T-cell (primary cell): ENCODE results near the gene UBL7. TPM values are rescaled to one million over a fixed set of nuclear protein-coding genes. Genes with fewer than 3 reads are reported as not detected.

Experiments used
- ATAC-seq, 4 experiments: fragments of 200-7000 bp in 3 of 4; fragments of 150-1000 bp in 1 of 4; cut with Tn5 transposase; replicated peaks in 1 of 4; 1 replicate in 3 of 4; 2 replicates in 1 of 4; pipeline ENCODE4 v1.10.0; 2021; ENCODE audit warnings: moderate library complexity in 3 of 4, mild to moderate bottlenecking in 2 of 4, moderate number of reproducible peaks in 1 of 4
- CTCF ChIA-PET, 2 donors: fragments of 300-600 bp; sonication (Branson Sonifier 250); formaldehyde crosslinking; loops; one replicate each; lab custom pipeline; 2022; ENCODE audit warnings: antibody characterized with exemption in 2 of 2; lab: Charles Lee
- POLR2A ChIA-PET, 2 donors: fragments of 300-600 bp; sonication (Branson Sonifier 250); formaldehyde crosslinking; loops; one replicate each; lab custom pipeline; 2022; ENCODE audit warnings: antibody characterized with exemption in 2 of 2; lab: Charles Lee
- DNase-seq, 35 experiments: peaks; one replicate each; pipeline versions ENCODE4 v3.0.0 to v3.0.0-alpha.2; 2013 to 2023
- H3K27ac ChIP-seq: one replicate; pipeline ENCODE4 v1.5.1; 2013; ENCODE audit warnings: low read length
- H3K27me3 ChIP-seq, 2 experiments: replicated peaks in 1 of 2; 1 replicate in 1 of 2; 2 replicates in 1 of 2; pipeline versions ENCODE4 v1.6.1 to v1.7.0; 2013; ENCODE audit warnings: low read length in 1 of 2, mixed read lengths in 1 of 2; ENCODE audit not compliant: control insufficient read depth in 2 of 2, insufficient read depth in 2 of 2; ENCODE audit errors: extremely low read depth in 1 of 2
- H3K36me3 ChIP-seq, 2 donors: 1 replicate in 1 of 2; 2 replicates in 1 of 2; pipeline versions ENCODE4 v1.6.1 to v1.7.0; 2013; ENCODE audit warnings: low read length in 1 of 2; ENCODE audit not compliant: control insufficient read depth in 2 of 2, insufficient read depth in 1 of 2; ENCODE audit errors: extremely low read depth in 1 of 2
- H3K4me1 ChIP-seq, 2 experiments: 1 replicate in 1 of 2; 2 replicates in 1 of 2; pipeline versions ENCODE4 v1.6.1 to v1.7.0; 2013; ENCODE audit warnings: low read length in 2 of 2, mixed read lengths in 1 of 2; ENCODE audit not compliant: insufficient read depth in 2 of 2, control insufficient read depth in 1 of 2; ENCODE audit errors: extremely low read depth in 1 of 2
- H3K4me3 ChIP-seq, 2 donors: 1 replicate in 1 of 2; 2 replicates in 1 of 2; pipeline versions ENCODE4 v1.5.1 to v1.7.0; 2013; ENCODE audit warnings: mild to moderate bottlenecking in 2 of 2, low read length in 1 of 2, moderate library complexity in 1 of 2; ENCODE audit not compliant: control insufficient read depth in 1 of 2; ENCODE audit errors: extremely low read depth in 1 of 2
- H3K9me3 ChIP-seq: 2 replicates; pipeline ENCODE4 v1.7.0; 2013
- H3K27ac Mint-ChIP-seq, 2 donors: one replicate each; pipeline ENCODE4 v1.8.0; 2020 to 2021; ENCODE audit warnings: mild to moderate bottlenecking in 2 of 2, mixed read lengths in 2 of 2
- H3K27me3 Mint-ChIP-seq, 2 donors: one replicate each; pipeline ENCODE4 v1.8.0; 2021 to 2022; ENCODE audit warnings: mixed read lengths in 2 of 2
- H3K36me3 Mint-ChIP-seq: one replicate; pipeline ENCODE4 v1.8.0; 2021; ENCODE audit warnings: mixed read lengths
- H3K4me1 Mint-ChIP-seq, 3 donors: one replicate each; pipeline ENCODE4 v1.8.0; 2020 to 2022; ENCODE audit warnings: mixed read lengths in 3 of 3, mild to moderate bottlenecking in 1 of 3
- H3K4me3 Mint-ChIP-seq, 3 donors: one replicate each; pipeline ENCODE4 v1.8.0; 2020 to 2022; ENCODE audit warnings: mild to moderate bottlenecking in 3 of 3, mixed read lengths in 3 of 3, moderate library complexity in 3 of 3
- H3K9me3 Mint-ChIP-seq, 3 donors: one replicate each; pipeline ENCODE4 v1.8.0; 2020 to 2022; ENCODE audit warnings: mixed read lengths in 3 of 3
- WGBS: methylation state at CpG from one replicate; pipeline ENCODE4 v1.1.5; 2013; ENCODE audit warnings: missing lambda C conversion rate; ENCODE audit not compliant: insufficient coverage; 5-methylcytosine and 5-hydroxymethylcytosine counted together
- total RNA-seq, 35 experiments: library from RNA in 6 of 35; stranded (reverse) in 6 of 35; fragments of 120-200 nt in 1 of 35; gene quantifications; one replicate each; pipeline versions ENCODE4 v1.2.1 to v1.2.4 and lab custom pipeline; 2013 to 2026

The UBL7 gene
- total RNA-seq, 5 donors from 2014 or later (not counting 1 experiment from before 2014, with no cell fraction given): 26.1 to 59.9 (median 55.3) TPM

- Histone ChIP-seq H3K36me3 (peaks cover 0 to 10% of the 10 kb centered on the region in 2 donors), H3K27me3 (no peaks in the 10 kb centered on the region), H3K9me3 (no peaks in the 10 kb centered on the region), H3K4me3 (no peak overlapping the region), H3K27ac (no peak overlapping the region), H3K4me1 (peaks cover 8 to 18% of the 10 kb centered on the region in 2 experiments)
- H3K27ac Mint-ChIP-seq: no peak overlapping the region
- no peak for ATAC-seq
- ChIA-PET POLR2A (no interaction called here), CTCF (no interaction called here)
- H3K4me1 Mint-ChIP-seq: peaks cover 0 to 5% (median under 1%) of the 10 kb centered on the region in 3 donors
- DNase-seq: no peak
- 96% methylated on average over 6 of the region's 12 CpGs for WGBS
- no peaks in the 10 kb centered on the region for H3K27me3 Mint-ChIP-seq
- peaks cover 17% of the 10 kb centered on the region for H3K36me3 Mint-ChIP-seq
- H3K9me3 Mint-ChIP-seq: no peaks in the 10 kb centered on the region
- no peak overlapping the region for H3K4me3 Mint-ChIP-seq
These were observed 46.2 kb downstream of the UBL7 start for GRCh38 chr15:74414603-74415338.

DNA sequence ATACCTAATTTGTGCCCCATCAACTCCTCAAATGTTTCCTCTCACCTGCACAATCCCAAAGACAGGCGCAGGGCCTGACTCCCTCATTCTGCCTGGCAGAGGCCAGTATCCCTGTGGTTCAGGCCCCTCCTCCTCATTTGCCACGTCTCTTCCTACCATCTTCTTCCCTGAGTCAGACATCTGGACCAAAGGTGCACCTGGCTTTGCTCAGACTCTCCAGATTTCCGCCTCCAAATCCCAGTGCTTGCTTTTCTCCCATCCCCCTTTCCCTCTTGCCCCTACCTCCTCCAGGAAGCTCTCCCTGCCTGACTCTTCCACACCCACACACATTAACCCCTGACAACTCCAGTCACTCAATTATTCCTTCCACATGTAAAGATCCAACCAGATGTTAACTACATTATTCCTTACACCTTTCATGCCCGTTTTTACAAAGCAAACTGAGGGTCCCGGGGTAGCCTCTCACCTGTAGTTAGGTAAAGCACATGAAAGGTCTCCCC lies 46.8 kb downstream of the UBL7 start:
- ChIA-PET CTCF (no interaction called here), POLR2A (no interaction called here)
- WGBS: 90% methylated on average over 3 of the region's 5 CpGs
- no peak for DNase-seq
- no peaks in the 10 kb centered on the region for H3K27me3 ChIP-seq
- Mint-ChIP-seq H3K27ac (no peak overlapping the region), H3K27me3 (no peaks in the 10 kb centered on the region), H3K4me1 (peaks cover 0 to 5% (median 0%) of the 10 kb centered on the region in 3 donors), H3K9me3 (no peaks in the 10 kb centered on the region), H3K4me3 (no peak overlapping the region), H3K36me3 (peaks cover 17% of the 10 kb centered on the region)
- H3K9me3 ChIP-seq: no peaks in the 10 kb centered on the region
- H3K4me1 ChIP-seq: peaks cover 8 to 13% of the 10 kb centered on the region in 2 experiments
- no peak overlapping the region for H3K4me3 ChIP-seq
- peaks cover 0 to 10% of the 10 kb centered on the region in 2 donors for H3K36me3 ChIP-seq
- ATAC-seq: no peak
- no peak overlapping the region for H3K27ac ChIP-seq

- ATAC-seq (no peak), DNase-seq (no peak)
- H3K9me3 ChIP-seq: no peaks in the 10 kb centered on the region
- ChIA-PET CTCF (no interaction called here), POLR2A (no interaction called here)
- no peak overlapping the region for H3K27ac ChIP-seq
- peaks cover 0 to 10% of the 10 kb centered on the region in 2 donors for H3K36me3 ChIP-seq
- Mint-ChIP-seq H3K9me3 (no peaks in the 10 kb centered on the region), H3K27ac (no peak overlapping the region), H3K4me1 (peaks cover 0 to 5% (median 0%) of the 10 kb centered on the region in 3 donors), H3K36me3 (peaks cover 17% of the 10 kb centered on the region), H3K4me3 (no peak overlapping the region), H3K27me3 (no peaks in the 10 kb centered on the region)
- no peak overlapping the region for H3K4me3 ChIP-seq
- peaks cover 8 to 13% of the 10 kb centered on the region in 2 experiments for H3K4me1 ChIP-seq
- H3K27me3 ChIP-seq: no peaks in the 10 kb centered on the region
- 94% methylated on average over 7 of the region's 9 CpGs for WGBS
These were observed 47.4 kb downstream of the UBL7 start for GRCh38 chr15:74413350-74414080.

DNA sequence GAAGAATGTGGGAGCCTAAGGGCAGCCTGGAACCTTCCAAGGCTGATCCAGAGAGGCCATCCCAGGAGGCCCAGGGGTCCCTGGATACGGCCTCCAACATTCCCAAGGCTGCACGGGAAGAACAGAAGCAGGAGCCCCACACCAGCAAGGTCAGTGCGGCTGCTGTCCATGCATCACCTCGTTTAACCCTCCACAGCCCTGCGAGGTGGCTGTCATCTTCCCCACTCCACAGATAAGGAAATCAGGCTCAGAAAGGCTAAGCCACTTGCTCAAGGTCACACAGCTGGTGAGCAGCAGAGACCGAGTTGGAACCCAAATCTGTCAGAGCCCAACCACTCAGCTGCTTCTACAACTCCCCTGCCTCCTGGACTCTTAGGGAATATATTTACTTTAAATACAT lies 48.8 kb downstream of the UBL7 start:
- ChIA-PET CTCF (no interaction called here), POLR2A (no interaction called here)
- H3K27ac ChIP-seq: no peak overlapping the region
- H3K27me3 Mint-ChIP-seq: no peaks in the 10 kb centered on the region
- H3K4me1 ChIP-seq: peaks cover 8 to 13% of the 10 kb centered on the region in 2 experiments
- no peak overlapping the region for H3K27ac Mint-ChIP-seq
- H3K4me3 Mint-ChIP-seq: no peak overlapping the region
- H3K36me3 Mint-ChIP-seq: peaks cover 17% of the 10 kb centered on the region
- no peaks in the 10 kb centered on the region for H3K9me3 Mint-ChIP-seq
- ATAC-seq (no peak), DNase-seq (no peak)
- peaks cover 0 to 5% (median 0%) of the 10 kb centered on the region in 3 donors for H3K4me1 Mint-ChIP-seq
- H3K4me3 ChIP-seq: no peak overlapping the region
- 97% methylated on average over 4 of the region's 6 CpGs for WGBS
- H3K36me3 ChIP-seq: peaks cover 0 to 8% of the 10 kb centered on the region in 2 donors
- H3K9me3 ChIP-seq: no peaks in the 10 kb centered on the region
- H3K27me3 ChIP-seq: no peaks in the 10 kb centered on the region

DNA sequence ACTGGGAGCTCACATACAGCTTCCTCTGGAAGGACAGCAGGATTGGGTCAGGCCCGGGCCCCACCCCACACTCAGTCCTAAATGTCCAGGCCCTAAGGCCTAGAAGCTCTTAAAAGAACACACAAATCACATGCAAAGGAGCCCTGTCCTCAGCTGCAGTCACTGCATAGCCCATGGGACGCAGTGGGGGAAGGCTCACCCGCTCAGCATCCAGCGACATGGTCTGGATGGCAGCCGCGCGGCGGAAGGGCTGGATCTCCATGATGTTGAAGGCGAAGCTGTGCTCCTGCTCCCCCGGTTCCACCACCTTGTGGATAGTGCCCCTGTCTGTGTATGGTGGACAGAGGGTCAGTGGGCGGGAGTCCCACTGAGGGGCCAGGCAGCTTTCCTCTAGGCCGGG lies 49.3 kb downstream of the UBL7 start:
- no peak overlapping the region for H3K4me3 Mint-ChIP-seq
- no peak for DNase-seq
- H3K36me3 Mint-ChIP-seq: peaks cover 17% of the 10 kb centered on the region
- WGBS: 96% methylated on average over 11 of the region's 12 CpGs
- no peaks in the 10 kb centered on the region for H3K9me3 Mint-ChIP-seq
- no peak overlapping the region for H3K27ac Mint-ChIP-seq
- Histone ChIP-seq H3K9me3 (no peaks in the 10 kb centered on the region), H3K36me3 (peaks cover 0 to 4% of the 10 kb centered on the region in 2 donors), H3K4me1 (peaks cover 8 to 13% of the 10 kb centered on the region in 2 experiments), H3K27ac (no peak overlapping the region), H3K27me3 (peaks cover 0 to under 1% of the 10 kb centered on the region in 2 experiments), H3K4me3 (no peak overlapping the region)
- no peaks in the 10 kb centered on the region for H3K27me3 Mint-ChIP-seq
- ChIA-PET CTCF (no interaction called here), POLR2A (no interaction called here)
- peaks cover 0 to 5% (median 0%) of the 10 kb centered on the region in 3 donors for H3K4me1 Mint-ChIP-seq
- no peak for ATAC-seq

DNA sequence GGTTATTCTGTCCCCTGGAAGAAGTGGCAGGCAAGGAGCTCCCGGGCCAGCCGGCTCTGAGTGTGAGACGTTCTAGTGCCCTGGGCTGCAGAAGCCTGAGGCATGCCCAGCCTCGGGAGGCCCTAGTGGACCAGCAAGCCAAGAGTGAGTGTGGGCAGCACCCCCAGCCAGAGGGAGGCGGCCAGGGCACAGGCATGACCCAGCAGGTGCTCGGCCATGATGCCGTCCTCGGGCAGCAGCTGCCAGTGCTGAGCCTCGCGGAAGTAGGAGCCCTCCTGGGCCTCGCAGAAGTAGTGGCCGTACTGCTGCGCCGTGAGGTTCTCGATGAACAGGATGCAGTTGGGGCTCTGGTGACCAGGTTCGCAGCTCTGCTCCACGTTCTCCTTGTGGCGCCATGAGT lies 50.5 kb downstream of the UBL7 start:
- H3K27ac ChIP-seq: no peak overlapping the region
- Mint-ChIP-seq H3K4me1 (peaks cover 0 to 5% (median 0%) of the 10 kb centered on the region in 3 donors), H3K36me3 (peaks cover 12% of the 10 kb centered on the region), H3K4me3 (no peak overlapping the region), H3K9me3 (no peaks in the 10 kb centered on the region), H3K27me3 (no peaks in the 10 kb centered on the region), H3K27ac (no peak overlapping the region)
- H3K9me3 ChIP-seq: no peaks in the 10 kb centered on the region
- no peak overlapping the region for H3K4me3 ChIP-seq
- H3K36me3 ChIP-seq: no peaks in the 10 kb centered on the region
- peaks cover 5% of the 10 kb centered on the region in 2 experiments for H3K4me1 ChIP-seq
- ATAC-seq: no peak
- 96% methylated on average over 18 of the region's 18 CpGs for WGBS
- ChIA-PET POLR2A (no interaction called here), CTCF (no interaction called here)
- peaks cover 0 to 3% of the 10 kb centered on the region in 2 experiments for H3K27me3 ChIP-seq
- no peak for DNase-seq
